ENCODE measurements around the gene WDR43. TPM values are rescaled to one million over a fixed set of nuclear protein-coding genes. Genes with fewer than 3 reads are reported as not detected.

Gene WDR43
- total and polyA plus RNA-seq, 9 of the 15 experiments (the other 6 are each of a cell fraction or from before 2014, with no cell fraction given) = 34.6 to 197 (median 105) TPM

GRCh38 chr2:28991021-28991420 lies 96.6 kb downstream of the WDR43 start:
- Histone ChIP-seq H3K4me3 (no peak overlapping the region), H3K79me2 (ENCODE audit: control insufficient read depth, insufficient read depth, low read length) (no peaks in the 10 kb centered on the region), H3K4me2 (ENCODE audit: insufficient read depth, low read length) (no peak overlapping the region), H4K20me1 (replicated peaks; ENCODE audit: control insufficient read depth, insufficient read depth, low read length) (0 out of 2 replicates have a peak, but pooled peaks cover 8% of the 10 kb centered on the region), H3K27me3 (ENCODE audit: control insufficient read depth in 2 of 2, insufficient read depth in 2 of 2, low read length in 2 of 2) (peaks cover 44 to 84% of the 10 kb centered on the region in 2 experiments), H2AFZ (ENCODE audit: low read depth, low read length) (no peak overlapping the region), H3K9me3 (replicated peaks; ENCODE audit: control insufficient read depth, insufficient read depth, low read depth, low read length) (no peaks in the 10 kb centered on the region), H3K9me1 (ENCODE audit: control insufficient read depth, insufficient read depth, low read length) (peaks cover 3% of the 10 kb centered on the region), H3K27ac (ENCODE audit: extremely low read depth, low read depth, low read length) (no peak overlapping the region), H3K9ac (ENCODE audit: insufficient read depth in 1 of 2, low read depth in 2 of 2, low read length in 2 of 2) (no peak overlapping the region), H3K36me3 (ENCODE audit: control insufficient read depth, insufficient read depth, low read length) (no peaks in the 10 kb centered on the region), H3K4me1 (replicated peaks in 1 of 2; ENCODE audit: control insufficient read depth in 2 of 2, insufficient read depth in 2 of 2, low read length in 2 of 2) (no peaks in the 10 kb centered on the region)
- ChIA-PET POLR2A (interaction anchor here (0.8 kb wide), 1 partner anchor 9 kb away, joined by 3 read pairs; the partner anchor contains the start of gene TOGARAM2), CTCF (ENCODE audit: low intra/inter-chr PET ratio) (no interaction called here)
- TF ChIP-seq DDX20 (tag; IDR thresholded peaks at IDR 0.05; ENCODE audit: low read depth) (no peak), PCBP1 (IDR thresholded peaks at IDR 0.05; ENCODE audit: low read depth, low read length, poor library complexity, severe bottlenecking) (no peak), NFE2L1 (tag; IDR thresholded peaks at IDR 0.05; ENCODE audit: borderline replicate concordance, low read depth) (no peak), ASH1L (IDR thresholded peaks at IDR 0.05; ENCODE audit: borderline replicate concordance, low read depth, partially characterized antibody) (no peak), HCFC1 (IDR thresholded peaks at IDR 0.05; ENCODE audit: low read depth, low read length) (no peak), ZNF253 (CRISPR knock-in tag; conservative IDR thresholded peaks at IDR 0.05) (no peak), GMEB1 (CRISPR knock-in tag; IDR thresholded peaks at IDR 0.05) (no peak), SOX6 (IDR thresholded peaks at IDR 0.05) (no peak), CREM (IDR thresholded peaks at IDR 0.05; ENCODE audit: low read depth) (no peak), CBFA2T3 (IDR thresholded peaks at IDR 0.05) (no peak), ZBTB11 (CRISPR knock-in tag; IDR thresholded peaks at IDR 0.05) (no peak), ZNF695 (CRISPR knock-in tag; IDR thresholded peaks at IDR 0.05) (no peak), ESRRA (IDR thresholded peaks at IDR 0.05; ENCODE audit: borderline replicate concordance, low read depth) (no peak), TGIF2 (CRISPR knock-in tag; IDR thresholded peaks at IDR 0.05) (no peak), ZNF175 (CRISPR knock-in tag; IDR thresholded peaks at IDR 0.05; ENCODE audit: low read depth) (no peak), RCOR1 (IDR thresholded peaks at IDR 0.05; ENCODE audit: borderline replicate concordance in 1 of 2, low read depth in 2 of 2, low read length in 2 of 2) (no peak), ZNF133 (CRISPR knock-in tag; IDR thresholded peaks at IDR 0.05) (no peak)
- ATAC-seq (no peak), DNase-seq (ENCODE audit: extremely low read depth in 1 of 4, low spot score in 3 of 4) (no peak), FAIRE-seq (no peak)
- intact Hi-C loops (cut with micrococcal nuclease) (no loop called here), in situ Hi-C loops (cut with MboI) (no loop called here)
- 5% methylated on average over 4 of the region's 4 CpGs for WGBS (ENCODE audit: insufficient coverage, low coverage, missing lambda C conversion rate)
- BruUV-seq (replicated peaks) = no TSS peak
